Measurements from ENCODE around the gene MEPCE. TPM values are rescaled to one million over a fixed set of nuclear protein-coding genes. Genes with fewer than 3 reads are reported as not detected.

MEPCE gene
- polyA plus RNA-seq, 1 donor (not counting 4 experiments of a cell fraction or from before 2014, with no cell fraction given) = 10.6 TPM

DNA sequence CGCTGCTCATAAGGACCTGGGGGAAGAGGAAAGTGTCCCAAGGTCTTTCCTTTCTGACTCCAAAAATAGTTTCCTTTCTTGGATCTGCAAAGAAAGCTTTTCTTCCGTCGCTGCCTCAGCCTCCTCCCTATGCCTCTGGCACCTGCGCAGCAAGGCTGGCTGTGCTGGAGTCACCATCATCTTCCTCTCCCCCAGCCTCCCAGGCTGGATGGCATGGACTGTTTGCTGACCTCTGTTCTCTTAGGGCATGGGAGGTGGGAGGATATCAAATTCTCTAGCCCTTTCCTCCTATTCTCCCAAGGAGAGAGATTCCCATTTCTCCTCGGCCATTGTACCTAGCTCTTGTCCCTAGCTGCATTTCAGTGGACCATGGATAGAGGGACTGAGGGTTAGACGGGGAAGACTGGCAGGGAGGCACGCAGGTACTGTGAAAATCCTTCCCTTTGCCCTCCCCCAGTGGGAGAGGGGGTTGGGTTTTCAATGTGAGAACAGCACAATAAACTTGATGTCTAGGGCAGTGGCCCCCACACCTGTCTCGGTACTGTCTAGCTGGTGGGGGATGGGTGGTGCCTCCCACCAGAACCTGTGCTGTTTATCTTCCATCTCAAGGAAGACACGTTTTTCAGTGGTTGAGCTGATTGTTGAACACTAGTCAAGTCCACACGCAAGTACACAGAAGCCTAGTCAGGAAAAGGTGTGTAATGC, 4.1 kb downstream of the MEPCE start:
- Histone ChIP-seq H3K27ac (ENCODE audit: control insufficient read depth, insufficient read depth, low read length) (no peak overlapping the region), H3K36me3 (ENCODE audit: control insufficient read depth in 2 of 2, extremely low read depth in 1 of 2, insufficient read depth in 2 of 2, low read length in 2 of 2) (peaks cover 9 to 40% of the 10 kb centered on the region in 2 experiments), H2AFZ (ENCODE audit: control insufficient read depth, low read length) (no peak overlapping the region), H3K4me3 (ENCODE audit: control insufficient read depth in 2 of 3, extremely low read depth in 1 of 3, insufficient read depth in 2 of 3, low read depth in 1 of 3, low read length in 3 of 3) (no peak overlapping the region), H3K4me2 (ENCODE audit: control insufficient read depth, extremely low read depth, insufficient read depth, low read depth, low read length) (no peak overlapping the region), H3K27me3 (ENCODE audit: control insufficient read depth, extremely low read depth, insufficient read depth, low read length) (no peaks in the 10 kb centered on the region), H3K79me2 (ENCODE audit: control insufficient read depth, insufficient read depth, low read length) (peaks cover 53% of the 10 kb centered on the region), H3K9ac (ENCODE audit: control insufficient read depth, extremely low read depth, insufficient read depth, low read length) (no peak overlapping the region), H4K20me1 (ENCODE audit: control insufficient read depth, extremely low read depth, insufficient read depth, low read length) (peaks cover 4% of the 10 kb centered on the region), H3K9me3 (ENCODE audit: control insufficient read depth, low read depth, low read length) (no peaks in the 10 kb centered on the region), H3K4me1 (ENCODE audit: control insufficient read depth, extremely low read depth, insufficient read depth, low read length) (peaks cover 26% of the 10 kb centered on the region), H3K9me1 (ENCODE audit: control insufficient read depth, extremely low read depth, insufficient read depth, low read length) (peaks cover 3% of the 10 kb centered on the region)
- DNase-seq (ENCODE audit: low read depth, low spot score) (no peak), FAIRE-seq (no peak)
- dilution Hi-C loops (cut with MboI; ENCODE audit: extremely low pct_ligation_motif_present, low sequenced_read_pairs) = no loop called here
- no peak for TF ChIP-seq CTCF (optimal IDR thresholded peaks at IDR 0.05 in 1 of 3, IDR thresholded peaks at IDR 0.05 in 1 of 3, conservative IDR thresholded peaks at IDR 0.05 in 1 of 3; ENCODE audit: extremely low read depth in 1 of 3, insufficient read depth in 2 of 3, low read length in 3 of 3)

DNA sequence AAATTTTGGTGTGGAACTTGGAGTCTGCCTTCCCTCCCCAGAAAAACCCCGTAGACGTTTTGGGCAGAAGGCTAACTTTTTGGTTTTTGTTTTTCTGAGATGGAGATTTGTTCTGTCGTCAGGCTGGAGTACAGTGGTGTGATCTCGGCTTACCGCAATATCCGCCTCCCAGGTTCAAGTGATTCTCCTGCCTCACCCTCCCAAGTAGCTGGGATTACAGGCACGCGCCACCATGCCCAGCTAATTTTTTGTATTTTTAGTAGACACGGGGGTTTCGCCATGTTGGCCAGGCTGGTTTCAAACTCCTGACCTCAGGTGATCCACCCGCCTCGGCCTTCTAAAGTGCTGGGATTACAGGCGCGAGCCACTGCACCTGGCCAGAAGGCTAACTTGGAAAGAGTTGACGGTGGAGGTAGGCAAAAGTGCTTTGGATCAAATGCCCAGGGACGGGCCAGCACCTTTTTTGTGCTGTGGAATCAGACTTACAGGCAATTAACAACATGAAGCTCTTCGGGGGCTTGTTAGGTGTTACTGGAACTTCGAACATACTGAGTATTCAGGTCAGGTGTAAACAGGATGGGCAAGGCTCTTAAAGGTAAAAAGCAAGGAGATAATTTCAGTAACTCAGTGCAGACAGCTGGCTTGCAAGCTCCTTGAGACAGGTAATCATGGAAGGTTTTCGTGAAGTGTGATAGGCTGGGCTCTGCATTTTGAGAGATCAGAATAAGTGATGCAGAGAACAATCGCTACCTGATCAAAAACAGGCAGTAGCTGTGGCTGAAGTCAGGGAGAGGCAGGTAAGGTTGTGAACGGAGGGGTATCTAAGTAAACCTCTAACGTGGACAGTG, 4.9 kb downstream of the MEPCE start:
- Histone ChIP-seq H3K9ac (ENCODE audit: control insufficient read depth, extremely low read depth, insufficient read depth, low read length) (peak overlapping the region; percentile 89), H3K27ac (ENCODE audit: control insufficient read depth, insufficient read depth, low read length) (no peak overlapping the region), H3K9me1 (ENCODE audit: control insufficient read depth, extremely low read depth, insufficient read depth, low read length) (peaks cover 3% of the 10 kb centered on the region), H3K4me2 (ENCODE audit: control insufficient read depth, extremely low read depth, insufficient read depth, low read depth, low read length) (peak overlapping the region; percentile 82), H3K36me3 (ENCODE audit: control insufficient read depth in 2 of 2, extremely low read depth in 1 of 2, insufficient read depth in 2 of 2, low read length in 2 of 2) (peaks cover 9 to 40% of the 10 kb centered on the region in 2 experiments), H3K79me2 (ENCODE audit: control insufficient read depth, insufficient read depth, low read length) (peaks cover 53% of the 10 kb centered on the region), H3K27me3 (ENCODE audit: control insufficient read depth, extremely low read depth, insufficient read depth, low read length) (no peaks in the 10 kb centered on the region), H4K20me1 (ENCODE audit: control insufficient read depth, extremely low read depth, insufficient read depth, low read length) (peaks cover 4% of the 10 kb centered on the region), H2AFZ (ENCODE audit: control insufficient read depth, low read length) (no peak overlapping the region), H3K4me3 (ENCODE audit: control insufficient read depth in 2 of 3, extremely low read depth in 1 of 3, insufficient read depth in 2 of 3, low read depth in 1 of 3, low read length in 3 of 3) (peak overlapping the region; percentile 76 to 77 (median 77)), H3K4me1 (ENCODE audit: control insufficient read depth, extremely low read depth, insufficient read depth, low read length) (peaks cover 26% of the 10 kb centered on the region), H3K9me3 (ENCODE audit: control insufficient read depth, low read depth, low read length) (no peaks in the 10 kb centered on the region)
- TF ChIP-seq EZH2 (IDR thresholded peaks at IDR 0.05; ENCODE audit: low read length) (no peak), CTCF (optimal IDR thresholded peaks at IDR 0.05 in 1 of 3, IDR thresholded peaks at IDR 0.05 in 1 of 3, conservative IDR thresholded peaks at IDR 0.05 in 1 of 3; ENCODE audit: extremely low read depth in 1 of 3, insufficient read depth in 2 of 3, low read length in 3 of 3) (no peak)
- FAIRE-seq (no peak), DNase-seq (ENCODE audit: low read depth, low spot score) (no peak)
- dilution Hi-C loops (cut with MboI; ENCODE audit: extremely low pct_ligation_motif_present, low sequenced_read_pairs) = no loop called here
